NCI-H2081 (cell line): ENCODE results near the gene GTSE1.
"Not testable (repeated sequence)": the region's sequence is repeated elsewhere in the genome, so short reads cannot be mapped to it uniquely, and the experiment has no call there.

Source experiments
- DNase-seq, 2 experiments: peaks; one replicate each; lab custom pipeline; 2025; lab: John Stamatoyannopoulos, UW

The GTSE1 gene, protein sequence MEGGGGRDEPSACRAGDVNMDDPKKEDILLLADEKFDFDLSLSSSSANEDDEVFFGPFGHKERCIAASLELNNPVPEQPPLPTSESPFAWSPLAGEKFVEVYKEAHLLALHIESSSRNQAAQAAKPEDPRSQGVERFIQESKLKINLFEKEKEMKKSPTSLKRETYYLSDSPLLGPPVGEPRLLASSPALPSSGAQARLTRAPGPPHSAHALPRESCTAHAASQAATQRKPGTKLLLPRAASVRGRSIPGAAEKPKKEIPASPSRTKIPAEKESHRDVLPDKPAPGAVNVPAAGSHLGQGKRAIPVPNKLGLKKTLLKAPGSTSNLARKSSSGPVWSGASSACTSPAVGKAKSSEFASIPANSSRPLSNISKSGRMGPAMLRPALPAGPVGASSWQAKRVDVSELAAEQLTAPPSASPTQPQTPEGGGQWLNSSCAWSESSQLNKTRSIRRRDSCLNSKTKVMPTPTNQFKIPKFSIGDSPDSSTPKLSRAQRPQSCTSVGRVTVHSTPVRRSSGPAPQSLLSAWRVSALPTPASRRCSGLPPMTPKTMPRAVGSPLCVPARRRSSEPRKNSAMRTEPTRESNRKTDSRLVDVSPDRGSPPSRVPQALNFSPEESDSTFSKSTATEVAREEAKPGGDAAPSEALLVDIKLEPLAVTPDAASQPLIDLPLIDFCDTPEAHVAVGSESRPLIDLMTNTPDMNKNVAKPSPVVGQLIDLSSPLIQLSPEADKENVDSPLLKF

DNA sequence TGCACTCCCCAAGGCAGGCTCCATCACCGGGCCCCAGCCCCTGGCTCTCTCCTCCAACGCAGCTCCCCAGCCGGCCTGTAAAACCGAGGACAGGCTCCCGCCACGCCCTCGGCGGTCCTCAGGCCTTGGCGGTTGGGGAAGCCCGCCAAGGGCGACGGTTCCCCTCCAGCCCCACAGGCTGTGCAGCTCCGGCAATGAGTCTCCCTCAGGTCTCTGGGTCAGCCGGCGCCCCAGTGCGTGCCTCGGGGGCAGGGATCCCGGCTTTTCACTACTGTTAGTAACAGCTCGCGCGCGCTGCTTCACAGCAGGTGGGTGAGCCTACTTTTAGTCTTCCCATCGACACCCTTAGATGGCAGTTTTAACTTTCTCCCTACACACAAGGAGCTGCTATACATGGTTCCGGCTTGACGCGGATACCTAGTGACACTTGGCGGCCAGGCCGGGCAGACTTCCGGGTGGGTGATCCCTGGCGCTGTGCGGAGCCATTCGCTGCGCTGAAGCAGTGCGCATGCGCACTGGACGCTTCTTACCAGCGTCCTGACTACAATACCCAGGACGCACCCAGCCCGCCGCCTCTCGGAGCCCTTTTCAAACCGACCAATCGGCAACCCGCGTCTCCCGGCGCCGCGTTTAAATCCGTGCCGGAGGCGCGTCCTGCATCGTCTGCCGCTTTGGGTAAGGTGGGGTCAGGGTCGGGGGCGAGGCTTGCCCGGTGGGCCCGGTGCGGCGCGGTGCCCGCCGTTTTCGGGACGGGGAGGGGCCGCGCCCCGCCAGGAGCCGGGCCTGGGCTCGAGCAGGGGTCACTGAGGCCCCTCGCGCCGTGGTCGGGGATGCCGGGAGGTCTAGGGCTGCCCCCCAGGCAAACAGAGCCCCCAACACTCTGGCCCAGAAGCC is at the start of gene GTSE1:
Gene GTSE1, plus strand, starts transcription at position 614 of the 894 bp plus-strand sequence. CDS start 531 bp downstream, outside the sequence.
- peak; percentile 95 to 97 for DNase-seq

DNA sequence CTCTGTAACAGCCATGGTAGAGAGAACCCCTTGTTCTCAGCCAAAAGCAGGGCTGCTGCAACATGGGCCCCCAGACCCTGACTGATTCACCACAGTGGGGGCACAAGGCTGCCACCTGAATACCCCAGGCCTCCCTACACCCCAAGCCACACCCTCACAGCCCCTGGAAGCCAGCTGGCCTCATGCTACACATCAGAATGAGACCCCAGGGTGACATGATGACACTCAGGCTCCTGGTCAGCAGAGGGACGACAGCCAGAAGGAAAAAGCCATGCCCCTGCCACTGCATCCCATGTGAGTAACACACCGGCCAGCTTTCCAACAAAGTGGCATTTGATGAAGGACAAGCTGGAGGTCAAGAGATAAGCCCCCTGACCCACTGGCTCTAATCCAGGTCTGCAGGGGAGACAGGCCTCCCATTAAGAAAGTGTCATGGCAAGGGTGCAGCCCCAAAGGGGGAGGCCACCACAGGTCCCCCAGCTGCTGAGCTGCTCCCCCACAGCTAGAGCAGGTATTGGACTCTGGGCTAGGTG is 49.2 kb upstream of the GTSE1 start:
- no peak for DNase-seq

DNA sequence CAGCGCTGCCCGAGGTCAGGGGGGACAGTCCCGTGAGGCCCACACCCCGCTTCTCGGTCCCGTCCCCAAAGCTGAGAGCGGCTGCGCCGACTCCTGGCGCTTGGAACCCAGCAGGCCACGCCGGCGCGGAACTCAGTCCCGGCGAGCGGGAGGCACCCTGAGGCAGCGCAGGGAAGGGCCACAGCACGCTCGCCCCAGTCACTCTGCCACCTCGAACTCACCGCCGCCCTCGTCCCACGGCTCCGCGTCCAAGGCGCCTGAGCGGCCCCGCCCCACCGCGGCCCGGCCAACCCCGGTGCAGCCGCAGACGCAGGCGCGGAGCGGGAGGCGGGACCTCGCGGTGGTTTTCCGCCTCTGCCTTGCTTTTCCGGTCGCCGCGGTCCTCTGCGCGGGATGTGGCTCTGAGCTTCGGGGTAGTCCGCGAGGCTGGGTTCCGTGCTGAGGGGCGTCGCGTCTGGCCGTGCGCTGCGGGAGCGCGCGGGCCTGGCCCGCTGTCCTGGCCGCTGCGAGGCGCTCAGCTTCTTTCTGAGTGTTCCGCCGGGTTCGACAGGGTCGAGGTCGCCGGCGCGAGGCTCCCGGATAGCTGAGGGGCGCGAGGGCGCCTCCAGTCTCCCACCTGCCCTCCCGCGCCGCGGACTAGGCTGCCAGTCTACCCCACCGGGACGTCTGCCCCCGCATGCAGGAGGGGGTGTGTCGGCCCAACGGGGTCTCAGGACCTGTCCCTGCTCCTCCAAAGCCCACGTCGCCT is 46.5 kb upstream of the GTSE1 start, which contains the start of gene CDPF1:
Gene CDPF1, minus strand, starts transcription at position 259 of the 748 bp plus-strand sequence. CDS start 2,009 bp downstream, outside the sequence.
- peak; percentile 78 to 84 for DNase-seq

DNA sequence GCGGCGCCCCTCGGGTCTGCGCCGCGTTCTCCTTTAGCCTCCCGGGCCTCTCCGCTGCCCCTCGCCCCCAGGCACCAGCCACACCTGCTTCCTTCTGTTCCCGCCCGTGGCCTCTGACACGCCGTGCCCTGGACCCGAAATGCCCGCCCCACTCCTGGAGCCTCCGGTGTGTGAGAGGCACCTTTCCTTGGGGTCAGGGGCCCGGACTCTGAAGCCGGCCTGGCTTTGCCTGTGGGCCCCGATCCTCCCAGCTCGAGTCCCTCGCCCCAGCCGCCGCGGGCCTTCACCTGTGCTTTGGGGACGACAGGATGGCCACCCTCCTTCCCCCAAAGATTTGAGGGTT is 45.9 kb upstream of the GTSE1 start:
- DNase-seq = no peak

DNA sequence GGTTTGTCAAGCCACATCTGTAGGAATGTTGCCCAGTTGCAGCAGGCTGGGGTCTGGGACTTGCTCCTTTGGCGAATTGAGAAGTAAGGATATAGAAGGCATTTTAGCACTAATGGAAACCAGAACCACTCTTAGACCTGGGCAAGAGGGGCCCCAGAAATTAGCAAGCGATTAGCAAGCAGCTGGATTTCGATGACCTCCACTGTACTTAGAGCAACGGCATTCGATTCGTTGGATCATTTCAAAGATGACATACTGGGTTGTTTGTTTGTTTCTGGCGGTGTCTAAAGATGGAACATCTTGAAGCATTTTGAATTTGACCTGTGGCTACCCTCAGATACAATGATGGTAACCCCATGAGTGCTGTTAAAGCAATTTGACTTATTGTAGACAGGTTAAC is 45.4 kb upstream of the GTSE1 start:
- no peak for DNase-seq

DNA sequence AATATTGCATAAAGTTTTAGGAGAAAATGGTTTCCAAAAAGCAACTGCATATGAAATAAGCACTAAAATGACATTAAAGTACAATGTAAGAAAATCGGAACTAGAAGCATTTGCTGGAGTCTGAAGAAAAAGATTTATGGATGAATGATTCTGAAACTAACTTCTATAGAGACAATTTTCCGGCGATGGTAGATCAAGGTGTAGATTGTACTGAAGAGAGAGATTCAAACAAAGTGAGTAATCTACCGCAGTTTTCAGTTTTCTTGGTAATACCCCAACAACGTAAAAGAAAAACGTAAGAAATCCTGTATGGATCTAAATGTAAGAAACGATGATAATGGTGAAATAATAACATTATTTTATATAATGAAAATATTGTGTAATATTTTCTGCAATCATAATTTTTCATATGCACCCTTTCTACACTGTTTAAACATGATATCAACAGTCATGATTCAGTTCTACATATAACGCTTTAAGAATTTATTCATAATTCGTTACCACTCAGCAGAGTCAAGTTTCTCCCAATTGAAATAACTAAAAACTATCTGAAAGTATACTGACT is 44.8 kb upstream of the GTSE1 start:
- no peak for DNase-seq

DNA sequence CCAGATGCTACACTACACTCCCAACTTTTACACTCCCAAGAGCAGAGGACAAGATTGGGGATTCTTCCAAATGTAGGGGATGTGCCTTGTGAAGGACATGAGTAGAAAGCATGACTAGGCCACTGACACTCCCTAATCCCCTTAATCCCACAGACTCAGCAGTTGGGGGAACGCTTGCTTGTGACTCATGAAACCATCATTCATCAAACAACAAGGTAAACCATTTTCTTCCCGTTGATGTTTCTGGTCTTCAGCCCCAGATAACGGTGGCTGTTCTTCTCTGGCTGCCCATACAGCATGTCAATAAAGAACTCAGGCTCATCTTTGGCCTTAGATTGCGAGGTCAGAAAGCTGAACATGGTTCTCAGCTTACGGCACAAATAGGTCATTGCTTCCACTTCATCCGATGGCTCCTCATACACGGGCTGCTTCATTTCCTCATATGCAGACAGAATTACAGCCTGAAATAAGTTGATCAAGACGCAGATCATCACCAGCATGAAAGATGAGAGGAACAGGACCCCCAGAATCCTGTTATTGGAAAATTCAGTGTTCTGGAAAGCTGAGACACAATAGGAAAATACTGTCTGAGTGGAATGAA is 40.2 kb upstream of the GTSE1 start:
- no peak for DNase-seq

DNA sequence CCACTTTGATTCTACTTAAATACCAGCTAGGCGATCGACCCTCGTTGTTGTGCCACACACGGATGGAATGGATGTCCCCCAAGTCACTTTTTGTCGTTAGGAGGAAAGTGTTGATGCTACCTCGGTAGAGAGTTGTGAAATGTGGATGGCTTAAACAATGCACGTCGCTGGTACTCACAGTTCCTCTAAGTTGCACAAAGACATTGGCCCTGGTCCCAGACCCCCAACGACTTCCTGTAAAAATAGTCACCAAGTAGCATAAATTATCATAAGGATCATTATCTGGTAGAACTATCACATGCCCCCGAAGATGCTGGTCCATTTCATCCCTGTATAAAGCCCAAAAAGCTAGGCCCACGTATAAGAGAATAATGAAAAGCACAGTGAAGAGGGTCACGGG is 37.3 kb upstream of the GTSE1 start:
- DNase-seq = no peak

DNA sequence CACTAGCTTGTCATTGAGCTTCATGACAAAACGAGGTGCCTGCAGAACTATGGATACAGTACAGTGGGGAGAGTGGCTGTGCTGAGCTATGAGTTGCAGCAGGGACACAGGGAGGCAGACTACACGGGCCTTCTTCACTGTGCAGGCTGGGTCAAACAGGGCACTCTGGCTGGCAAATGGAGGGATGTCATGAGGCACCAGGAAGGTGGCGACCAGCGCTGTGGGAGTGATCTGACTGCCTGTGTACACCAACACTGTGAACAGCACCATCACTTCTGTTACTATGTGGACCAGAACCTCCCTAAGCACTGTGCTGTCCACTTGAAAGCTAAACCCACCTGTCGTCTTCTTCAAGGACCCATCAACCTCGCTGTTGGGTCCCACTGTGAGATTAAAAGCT is 36.6 kb upstream of the GTSE1 start:
- no peak for DNase-seq

DNA sequence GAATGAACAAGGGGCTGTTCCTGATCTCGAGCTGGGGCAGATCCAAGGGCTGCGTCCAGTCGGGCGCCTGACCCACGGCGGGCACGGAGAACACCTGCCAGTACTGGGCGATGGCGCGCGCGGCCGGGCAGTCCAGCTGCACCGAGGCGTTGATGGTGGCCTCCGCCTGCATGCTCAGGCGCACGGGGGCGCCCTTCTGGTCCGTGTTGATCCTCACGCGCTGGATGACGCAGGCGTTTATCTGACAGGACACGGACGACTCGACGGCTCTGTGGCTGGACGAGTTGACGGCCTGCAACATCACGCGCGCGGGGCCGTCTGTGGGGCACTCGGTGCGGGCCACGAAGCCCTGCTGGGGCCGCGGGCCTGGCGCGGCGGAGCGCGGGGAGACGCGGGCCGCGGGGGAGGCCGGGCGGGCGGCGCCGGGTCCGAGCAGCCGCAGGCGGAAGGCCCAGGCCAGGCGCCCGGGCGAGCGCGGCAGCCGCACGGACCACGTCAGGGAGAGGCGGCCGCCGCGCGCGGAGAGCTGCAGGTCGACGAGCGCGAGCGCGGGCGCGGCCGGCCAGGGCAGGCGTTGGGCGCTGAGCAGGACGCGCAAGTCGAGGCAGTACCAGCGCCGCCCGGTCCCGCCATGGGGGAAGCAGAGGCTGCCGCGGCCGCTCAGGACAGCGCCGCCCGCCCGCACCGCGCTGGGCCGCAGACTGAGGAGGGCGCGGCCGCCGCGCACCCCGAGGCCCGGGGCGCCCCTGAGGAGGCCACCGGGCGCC is 34.0 kb upstream of the GTSE1 start:
- no peak for DNase-seq

DNA sequence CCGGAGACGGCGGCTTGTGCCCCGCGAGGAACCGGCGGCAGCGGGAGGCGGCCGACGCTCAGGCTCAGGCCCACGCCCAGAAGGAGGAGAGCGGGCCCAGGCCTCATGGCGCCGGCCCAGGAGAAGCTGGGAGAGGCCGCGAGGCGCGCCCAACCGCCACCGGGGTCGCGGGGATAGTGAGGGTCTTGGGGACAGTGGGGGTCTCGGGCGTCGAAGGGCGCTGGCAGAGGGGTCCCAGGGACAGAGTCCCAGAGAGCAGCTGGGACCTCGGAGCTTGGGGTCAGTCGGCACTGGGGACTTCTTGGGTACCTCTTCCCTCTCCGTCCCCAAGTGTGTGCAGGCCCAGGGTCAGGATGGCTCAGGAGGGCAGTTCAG is 33.5 kb upstream of the GTSE1 start, which contains the start of gene PKDREJ:
Gene PKDREJ, minus strand, starts transcription at position 128 of the 375 bp plus-strand sequence. Its CDS starts 21 bp downstream, at position 107.
- DNase-seq = no peak

DNA sequence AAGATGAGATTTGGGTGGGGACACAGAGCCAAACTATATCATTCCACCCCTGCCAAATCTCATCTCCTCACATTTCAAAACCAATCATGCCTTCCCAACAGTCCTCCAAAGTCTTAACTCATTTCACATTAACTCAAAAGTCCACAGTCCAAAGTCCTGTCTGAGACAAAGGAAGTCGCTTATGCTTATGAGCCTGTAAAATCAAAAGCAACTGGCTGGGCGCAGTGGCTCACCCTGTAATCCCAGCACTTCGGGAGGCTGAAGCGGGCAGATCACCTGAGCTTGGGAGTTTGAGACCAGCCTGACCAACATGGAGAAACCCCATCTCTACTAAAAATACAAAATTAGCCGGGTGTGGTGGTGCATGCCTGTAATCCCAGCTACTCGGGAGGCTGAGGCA is 32.1 kb upstream of the GTSE1 start:
- DNase-seq = not testable (repeated sequence)

DNA sequence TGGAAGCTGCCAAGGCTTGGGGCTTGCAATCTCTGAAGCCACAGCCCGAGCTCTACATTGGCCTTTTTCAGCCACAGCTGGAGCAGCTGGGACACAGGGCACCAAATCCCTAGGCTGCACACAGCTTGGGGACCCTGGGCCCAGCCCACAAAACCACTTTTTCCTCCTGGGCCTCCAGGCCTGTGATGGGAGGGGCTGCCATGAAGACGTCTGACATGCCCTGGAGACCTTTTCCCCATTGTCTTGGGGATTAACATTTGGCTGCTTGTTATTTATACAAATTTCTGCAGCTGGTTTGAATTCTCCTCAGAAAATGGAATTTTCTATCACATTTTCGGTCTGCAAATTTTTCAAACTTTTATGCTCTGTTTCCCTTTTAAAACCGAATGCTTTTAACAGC is 31.0 kb upstream of the GTSE1 start:
- DNase-seq = not testable (repeated sequence)

DNA sequence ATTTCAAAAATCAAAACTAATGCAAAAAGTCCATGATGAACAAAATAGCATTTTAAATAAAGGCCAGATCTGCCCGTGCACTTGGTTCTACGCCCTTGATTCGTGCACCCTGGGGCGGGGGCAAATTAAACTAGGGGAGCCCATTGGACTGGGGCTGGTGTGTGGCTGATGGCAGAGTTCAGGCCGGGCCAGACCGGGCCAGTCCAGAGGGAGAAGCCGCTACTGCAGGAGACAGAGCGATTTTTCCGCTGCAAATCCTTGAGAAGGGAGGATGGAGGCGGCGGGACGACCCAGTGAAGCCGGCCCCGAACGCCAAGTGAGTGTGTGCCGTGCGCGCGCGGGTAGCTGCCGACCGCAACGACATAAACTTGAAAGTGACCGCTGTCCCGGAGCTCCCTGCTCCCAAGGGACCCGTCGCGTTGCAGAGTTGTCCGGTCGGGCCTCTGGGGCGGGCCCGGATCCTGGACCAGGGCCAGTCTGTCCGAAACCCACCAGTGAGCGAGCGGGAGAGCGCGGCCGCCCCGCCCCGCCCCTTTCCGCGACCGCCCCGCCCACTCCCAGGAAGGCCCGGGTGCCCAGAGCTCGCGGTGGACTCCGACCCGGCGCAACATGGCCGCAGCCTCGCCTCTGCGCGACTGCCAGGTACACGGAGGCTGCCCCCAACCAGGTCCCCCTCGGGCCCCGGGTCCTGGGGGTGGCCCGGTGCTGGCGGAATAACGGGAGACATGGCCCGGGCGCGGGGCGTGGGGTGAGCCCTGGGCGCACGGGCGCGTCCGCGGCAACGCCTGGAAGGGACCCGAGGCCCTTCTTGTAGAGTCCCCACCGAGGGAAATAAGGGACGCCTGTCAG is 29.0 kb upstream of the GTSE1 start, which contains the start of gene TTC38:
Gene TTC38, plus strand, starts transcription at position 578 of the 849 bp plus-strand sequence. Its CDS starts 32 bp downstream, at position 610.
- DNase-seq = peak in 1 of 2 experiments; percentile 40

DNA sequence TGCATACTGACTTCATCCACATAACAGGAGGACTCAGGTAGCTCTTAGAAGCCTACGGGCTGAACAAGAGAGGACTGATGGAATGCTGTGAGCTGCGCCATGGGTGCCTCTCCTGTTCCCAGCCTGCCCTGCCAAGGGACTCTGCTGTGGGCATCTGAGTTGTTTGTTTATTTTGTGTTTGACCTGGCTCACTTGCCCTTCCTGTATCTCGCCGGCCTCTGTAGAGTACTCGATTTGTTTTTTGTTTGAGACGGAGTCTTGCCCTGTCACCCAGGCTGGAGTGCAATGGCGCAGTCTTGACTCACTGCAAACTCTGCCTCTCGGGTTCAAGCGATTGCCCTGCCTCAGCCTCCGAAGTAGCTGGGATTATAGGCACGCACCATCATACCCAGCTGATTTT is 27.1 kb upstream of the GTSE1 start:
- no peak for DNase-seq

DNA sequence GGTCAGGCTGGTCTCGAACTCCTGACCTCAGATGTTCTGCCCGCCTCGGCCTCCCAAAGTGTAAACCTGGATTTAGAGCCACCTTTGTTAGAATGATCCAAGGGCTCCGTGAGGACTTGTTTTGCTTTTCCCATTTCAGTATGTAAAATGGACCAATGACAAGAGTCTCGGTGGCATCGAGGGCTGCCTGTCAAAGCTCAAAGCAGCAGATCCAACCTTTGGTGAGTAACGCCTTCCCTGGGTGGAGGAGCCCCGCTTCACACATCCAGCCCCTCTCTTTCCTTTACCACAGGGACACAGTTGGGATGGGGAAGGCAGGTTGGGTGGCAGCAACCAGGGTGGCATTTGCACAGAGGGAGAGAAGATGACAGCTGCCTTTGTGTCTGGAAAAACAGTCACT is 24.5 kb upstream of the GTSE1 start:
- no peak for DNase-seq

DNA sequence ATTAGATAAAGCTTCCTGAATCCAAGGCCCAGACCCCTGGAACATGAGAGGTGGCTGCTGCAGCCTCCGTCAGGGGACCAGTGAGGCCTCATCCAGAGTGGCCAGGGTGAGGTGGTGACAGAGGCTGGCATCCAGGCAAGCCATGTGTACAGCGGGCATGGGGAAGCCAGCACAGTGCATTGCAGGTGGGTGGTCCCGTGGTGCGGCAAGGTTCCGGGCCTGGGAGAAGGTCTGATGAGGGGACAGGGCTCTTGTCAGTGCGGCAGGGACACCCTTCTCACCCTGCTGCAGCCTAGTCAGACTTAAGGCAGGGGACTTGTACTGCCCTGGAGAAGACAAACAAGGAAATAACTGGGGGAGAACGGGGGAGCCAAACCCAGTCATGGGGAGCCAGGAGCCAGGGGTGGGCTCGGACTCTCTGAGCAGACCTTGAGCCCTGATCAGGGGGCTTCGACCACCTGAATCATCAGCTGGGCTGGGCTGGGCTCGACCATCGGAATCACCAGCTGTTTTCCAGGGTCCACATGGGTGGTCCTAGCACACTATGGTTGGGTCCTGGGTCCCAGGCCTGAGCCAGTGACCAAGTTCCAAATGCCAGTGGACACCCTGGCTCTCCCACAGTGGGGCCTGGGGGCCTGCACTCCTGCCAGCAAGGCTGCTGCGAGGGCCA is 23.8 kb upstream of the GTSE1 start:
- DNase-seq = no peak
